IMR-90 (cell line): ENCODE measurements around the gene NEU1. TPM values are rescaled to one million over a fixed set of nuclear protein-coding genes. Genes with fewer than 3 reads are reported as not detected.
"Not testable (repeated sequence)": the region's sequence is repeated elsewhere in the genome, so short reads cannot be mapped to it uniquely, and the experiment has no call there.

Experiments used
- ATAC-seq: fragments of 200-7000 bp; cut with Tn5 transposase; 2 replicates; pipeline ENCODE4 v1.9.1; 2020; ENCODE audit warnings: low read depth, mild to moderate bottlenecking, moderate library complexity
- BruUV-seq: library from RNA; stranded (reverse); fragments of 400-500 nt; replicated peaks from 2 replicates; lab custom pipeline; 2021; lab: Mats Ljungman, UMichigan
- CTCF ChIA-PET: fragments of 300-600 bp; formaldehyde crosslinking; extraction: SDS; loops from one replicate; lab custom pipeline; 2021; ENCODE audit warnings: antibody characterized with exemption; lab: Yijun Ruan, JAX
- POLR2A ChIA-PET: fragments of 300-600 bp; sonication (Branson Sonifier 250); formaldehyde crosslinking; loops from one replicate; lab custom pipeline; 2022; ENCODE audit warnings: antibody characterized with exemption; ENCODE audit not compliant: unreplicated experiment; lab: Charles Lee
- DNase-seq: peaks from one replicate; pipeline ENCODE4 v3.0.0; 2013
- H2AFZ ChIP-seq: replicated peaks from 2 replicates; pipeline ENCODE3; 2013; ENCODE audit warnings: low read length, mild to moderate bottlenecking; ENCODE audit not compliant: poor library complexity
- H2AK5ac ChIP-seq: 2 replicates; pipeline ENCODE4 v1.6.1; 2013; ENCODE audit warnings: low read depth, low read length, inconsistent platforms
- H2AK9ac ChIP-seq: replicated peaks from 2 replicates; pipeline ENCODE3; 2013; ENCODE audit warnings: mild to moderate bottlenecking, low read depth, low read length, moderate library complexity; ENCODE audit not compliant: poor library complexity
- H2BK120ac ChIP-seq: 2 replicates; pipeline ENCODE4 v1.6.1; 2013; ENCODE audit warnings: low read depth, low read length, inconsistent platforms
- H2BK15ac ChIP-seq: 3 replicates; pipeline ENCODE4 v1.6.1; 2013; ENCODE audit warnings: low read depth, low read length, inconsistent platforms
- H2BK20ac ChIP-seq: 2 replicates; pipeline ENCODE4 v1.6.1; 2013; ENCODE audit warnings: low read depth, mild to moderate bottlenecking, inconsistent platforms, low read length, moderate library complexity
- H2BK5ac ChIP-seq: 2 replicates; pipeline ENCODE4 v1.6.1; 2013; ENCODE audit warnings: mild to moderate bottlenecking, low read depth, low read length, inconsistent platforms; ENCODE audit not compliant: poor library complexity, severe bottlenecking
- H3K14ac ChIP-seq: replicated peaks from 2 replicates; pipeline ENCODE4 v1.6.1; 2013; ENCODE audit warnings: low read depth, low read length, inconsistent platforms
- H3K18ac ChIP-seq: 2 replicates; pipeline ENCODE4 v1.6.1; 2013; ENCODE audit warnings: low read depth, low read length, control low read depth
- H3K23ac ChIP-seq: 2 replicates; pipeline ENCODE4 v1.6.1; 2013; ENCODE audit warnings: low read depth, low read length, inconsistent platforms
- H3K27ac ChIP-seq: 2 replicates; pipeline ENCODE4 v1.5.1; 2013; ENCODE audit warnings: mild to moderate bottlenecking, control low read depth, low read length; ENCODE audit not compliant: insufficient read depth
- H3K27me3 ChIP-seq: 2 replicates; pipeline ENCODE4 v1.6.1; 2013; ENCODE audit warnings: low read length; ENCODE audit not compliant: control insufficient read depth, insufficient read depth
- H3K36me3 ChIP-seq: 2 replicates; pipeline ENCODE4 v1.6.1; 2013; ENCODE audit warnings: low read length, mixed read lengths; ENCODE audit not compliant: control insufficient read depth, insufficient read depth
- H3K4ac ChIP-seq: 2 replicates; pipeline ENCODE4 v1.6.1; 2013; ENCODE audit warnings: low read depth, low read length, inconsistent platforms
- H3K4me1 ChIP-seq: 2 replicates; pipeline ENCODE4 v1.6.1; 2013; ENCODE audit warnings: low read length, mixed read lengths; ENCODE audit not compliant: control insufficient read depth, insufficient read depth
- H3K4me2 ChIP-seq: 2 replicates; pipeline ENCODE4 v1.6.1; 2013; ENCODE audit warnings: low read depth, mild to moderate bottlenecking, control low read depth, low read length, moderate library complexity
- H3K4me3 ChIP-seq: 2 replicates; pipeline ENCODE4 v1.5.1; 2013; ENCODE audit warnings: low read depth, mild to moderate bottlenecking, control low read depth, low read length, moderate library complexity; ENCODE audit not compliant: insufficient read depth
- H3K56ac ChIP-seq: 2 replicates; pipeline ENCODE4 v1.6.1; 2013; ENCODE audit warnings: low read length, inconsistent platforms; ENCODE audit not compliant: insufficient read depth; ENCODE audit errors: extremely low read depth
- H3K79me1 ChIP-seq, 2 experiments: 2 replicates each; pipeline ENCODE4 v1.6.1; 2013; ENCODE audit warnings: low read length in 2 of 2, inconsistent platforms in 1 of 2, low read depth in 1 of 2
- H3K9ac ChIP-seq: 2 replicates; pipeline ENCODE4 v1.6.1; 2013; ENCODE audit warnings: low read depth, low read length, control low read depth
- H3K9me1 ChIP-seq: 2 replicates; pipeline ENCODE4 v1.6.1; 2013; ENCODE audit warnings: low read length, inconsistent platforms; ENCODE audit not compliant: insufficient read depth
- H3K9me3 ChIP-seq: 2 replicates; pipeline ENCODE4 v1.6.1; 2013; ENCODE audit warnings: low read length; ENCODE audit not compliant: control insufficient read depth, insufficient read depth
- H4K20me1 ChIP-seq: 2 replicates; pipeline ENCODE4 v1.6.1; 2013; ENCODE audit warnings: low read length, inconsistent platforms; ENCODE audit not compliant: insufficient read depth
- H4K5ac ChIP-seq: 2 replicates; pipeline ENCODE4 v1.6.1; 2013; ENCODE audit warnings: mild to moderate bottlenecking, low read depth, low read length, control low read depth
- H4K8ac ChIP-seq, 2 experiments: 2 replicates each; pipeline ENCODE4 v1.6.1; 2013; ENCODE audit warnings: low read depth in 2 of 2, low read length in 2 of 2, control low read depth in 1 of 2, inconsistent platforms in 1 of 2
- H4K91ac ChIP-seq: 2 replicates; pipeline ENCODE4 v1.6.1; 2013; ENCODE audit warnings: low read depth, low read length, inconsistent platforms; ENCODE audit not compliant: insufficient read depth
- WGBS, 2 experiments: methylation state at CpG; one replicate each; pipeline versions ENCODE4 v1.1.5 to v1.1.7; 2013; ENCODE audit warnings: missing lambda C conversion rate in 2 of 2; ENCODE audit not compliant: insufficient read length in 1 of 2; ENCODE audit errors: extremely low coverage in 2 of 2; 5-methylcytosine and 5-hydroxymethylcytosine counted together
- dilution Hi-C: fragments of 300-500 bp; cut with HindIII; formaldehyde crosslinking; loops from one replicate; pipeline ENCODE4 v1.14.3; 2018; ENCODE audit warnings: low sequenced_read_pairs; ENCODE audit not compliant: unreplicated experiment
- in situ Hi-C: fragments of 300-500 bp; cut with MboI; formaldehyde crosslinking; loops from 3 replicates; pipeline ENCODE4 v1.14.3; 2019; ENCODE audit warnings: low sequenced_read_pairs, inconsistent platforms, mixed read lengths
- intact Hi-C: fragments of 100-400 bp; cut with micrococcal nuclease; formaldehyde crosslinking; loops from 2 replicates; pipeline ENCODE4 v1.10.0; 2022
- polyA plus RNA-seq, 3 experiments: library from polyadenylated mRNA; depleted of rRNA; stranded (reverse); fragments of >200 nt; gene quantifications; 2 replicates each; pipeline ENCODE4 v1.2.3, GENCODE V29; 2012; ENCODE audit warnings: low replicate concordance in 1 of 3
- total RNA-seq: library from RNA; depleted of rRNA; stranded (reverse); fragments of >200 nt; gene quantifications from 2 replicates; pipeline ENCODE4 v1.2.3, GENCODE V29; 2012

Gene NEU1
- total and polyA plus RNA-seq, 2 of the 4 experiments (the other 2 are of a cell fraction) = 28.5 to 36.2 TPM

DNA sequence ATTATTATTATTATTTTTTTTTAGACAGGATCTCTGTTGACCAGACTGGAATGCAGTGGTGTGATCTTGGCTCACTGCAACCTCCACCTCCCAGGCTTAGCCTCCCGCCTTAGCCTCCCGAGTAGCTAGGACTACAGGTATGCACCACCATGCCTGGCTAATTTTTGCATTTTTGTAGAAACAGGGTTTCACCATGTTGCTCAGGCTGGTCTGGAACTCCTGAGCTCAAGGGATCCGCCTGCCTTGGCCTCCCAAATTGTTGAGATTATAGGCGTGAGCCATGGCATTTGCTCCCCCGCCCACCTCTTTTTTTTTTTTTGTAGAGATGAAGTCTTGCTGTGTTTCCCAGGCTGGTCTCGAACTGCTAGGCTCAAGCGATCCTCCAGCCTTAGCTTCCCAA is 46.7 kb upstream of the NEU1 start:
- POLR2A ChIA-PET, dilution Hi-C loops, DNase-seq, H3K4me3 ChIP-seq, H4K20me1 ChIP-seq, H3K56ac ChIP-seq, ATAC-seq, H3K18ac ChIP-seq, H3K79me1 ChIP-seq, H3K23ac ChIP-seq, in situ Hi-C loops, H3K14ac ChIP-seq, H3K4me2 ChIP-seq, H3K9me3 ChIP-seq, BruUV-seq, H3K4me1 ChIP-seq, H2BK15ac ChIP-seq, H3K9ac ChIP-seq, H3K36me3 ChIP-seq, intact Hi-C loops, H4K5ac ChIP-seq, H2AFZ ChIP-seq, H3K27me3 ChIP-seq, H2AK9ac ChIP-seq: not testable (repeated sequence)
- Histone ChIP-seq H2BK120ac (peak overlapping the region; percentile 70; the same call in 1 of the 2 replicates), H4K8ac (peak overlapping the region in 1 of 2 experiments; percentile 48; a peak in 2 of 4 replicates), H3K9me1 (peaks cover 12% of the 10 kb centered on the region; the same call in 1 of the 2 replicates), H2BK20ac (peak overlapping the region; percentile 33; the same call in 1 of the 2 replicates), H3K27ac (peak overlapping the region; percentile 39; the same call in 1 of the 2 replicates), H2AK5ac (peak overlapping the region; percentile 96), H2BK5ac (peak overlapping the region; percentile 61), H3K4ac (peak overlapping the region; percentile 64; the same call in 1 of the 2 replicates), H4K91ac (peak overlapping the region; percentile 40)
- CTCF ChIA-PET = interaction anchor here (0.6 to 1.0 kb wide), 2 partner anchors 14 to 150 kb away, joined by 3 to 7 read pairs; no protein-coding TSS in a partner anchor
- 100% methylated on average over 2 of the region's 7 CpGs; no CpG with 5 or more reads in 1 of the 2 experiments for WGBS, 2 experiments
